Naive thymus-derived CD8-positive, alpha-beta T cell (primary cell): Measurements from ENCODE around the gene SP4. TPM values are rescaled to one million over a fixed set of nuclear protein-coding genes. Genes with fewer than 3 reads are reported as not detected.

Experiments used
- ATAC-seq, 2 donors: fragments of 150-1000 bp; cut with Tn5 transposase in 1 of 2; sonication (Bioruptor Pico), chemical (Tn5 transposase) in 1 of 2; 1 replicate in 1 of 2; 2 replicates in 1 of 2; pipeline ENCODE4 v1.10.0; 2021; ENCODE audit warnings: mild to moderate bottlenecking in 2 of 2, moderate library complexity in 2 of 2
- POLR2A ChIA-PET: fragments of 350-600 bp; sonication (Branson Sonifier 250); formaldehyde crosslinking; loops from one replicate; lab custom pipeline; 2021; ENCODE audit warnings: antibody characterized with exemption; lab: Charles Lee
- DNase-seq, 10 donors: peaks; one replicate each; pipeline versions ENCODE4 v3.0.0 to v3.0.0-alpha.2; 2020 to 2022
- H3K27ac Mint-ChIP-seq, 10 donors: one replicate each; pipeline ENCODE4 v1.8.0; 2020 to 2022; ENCODE audit warnings: mild to moderate bottlenecking in 10 of 10, mixed read lengths in 10 of 10, moderate library complexity in 4 of 10, inconsistent platforms in 1 of 10
- H3K27me3 Mint-ChIP-seq, 5 donors: one replicate each; pipeline ENCODE4 v1.8.0; 2021 to 2022; ENCODE audit warnings: mixed read lengths in 5 of 5
- H3K36me3 Mint-ChIP-seq, 3 donors: one replicate each; pipeline ENCODE4 v1.8.0; 2020 to 2022; ENCODE audit warnings: mixed read lengths in 3 of 3, mild to moderate bottlenecking in 2 of 3, inconsistent platforms in 1 of 3
- H3K4me1 Mint-ChIP-seq, 4 donors: one replicate each; pipeline ENCODE4 v1.8.0; 2021 to 2022; ENCODE audit warnings: mixed read lengths in 4 of 4
- H3K4me3 Mint-ChIP-seq, 10 donors: one replicate each; pipeline ENCODE4 v1.8.0; 2020 to 2022; ENCODE audit warnings: mild to moderate bottlenecking in 10 of 10, mixed read lengths in 10 of 10, moderate library complexity in 6 of 10, inconsistent platforms in 1 of 10
- H3K9me3 Mint-ChIP-seq, 9 donors: one replicate each; pipeline ENCODE4 v1.8.0; 2020 to 2022; ENCODE audit warnings: mixed read lengths in 9 of 9, mild to moderate bottlenecking in 3 of 9, inconsistent platforms in 1 of 9, moderate library complexity in 1 of 9
- polyA plus RNA-seq, 3 donors: library from polyadenylated mRNA; unstranded; fragments of 300-500 nt; fragmentation: Illumina TruSeq; gene quantifications; one replicate each; pipeline ENCODE4 v1.2.3, GENCODE V29; 2021
- total RNA-seq, 8 experiments: library from RNA in 2 of 8; stranded (reverse) in 2 of 8; gene quantifications; one replicate each; pipeline ENCODE4 v1.2.3 and lab custom pipeline; 2021 to 2026

Gene SP4
- total and polyA plus RNA-seq, 5 experiments from 2014 or later: 10.6 to 55.8 (median 14.7) TPM

- Mint-ChIP-seq H3K4me3 (no peak overlapping the region), H3K27me3 (peaks cover 0 to 2% (median 0%) of the 10 kb centered on the region in 5 donors), H3K36me3 (no peaks in the 10 kb centered on the region), H3K4me1 (peaks cover 0 to 9% (median 8%) of the 10 kb centered on the region in 4 donors), H3K27ac (no peak overlapping the region), H3K9me3 (no peaks in the 10 kb centered on the region)
- POLR2A ChIA-PET: interaction anchor here (1.1 kb wide), 1 partner anchor 10 kb away, joined by 3 read pairs; no protein-coding TSS in a partner anchor
- DNase-seq: no peak
- ATAC-seq: no peak
These were observed 5.1 kb upstream of the SP4 start for GRCh38 chr7:21422751-21423150.

DNA sequence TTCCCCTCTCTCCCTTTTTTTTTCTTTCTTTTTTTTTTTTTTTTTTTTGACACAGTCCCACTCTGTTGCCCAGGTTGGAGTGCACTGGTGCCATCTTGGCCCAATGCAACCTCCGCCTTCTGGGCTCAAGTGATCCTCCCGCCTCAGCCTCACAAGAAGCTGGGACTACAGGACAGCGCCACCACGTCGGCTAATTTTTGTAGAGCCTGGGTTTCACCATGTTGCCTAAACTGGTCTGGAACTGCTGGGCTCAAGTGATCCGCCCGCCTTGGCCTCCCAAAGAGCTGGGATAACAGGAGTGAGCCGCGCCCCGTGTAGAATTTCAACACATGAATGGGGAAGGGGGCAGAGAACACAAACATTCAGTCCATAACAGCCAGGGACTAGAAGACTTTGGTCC lies 2.6 kb upstream of the SP4 start:
- Mint-ChIP-seq H3K27ac (no peak overlapping the region), H3K9me3 (no peaks in the 10 kb centered on the region), H3K27me3 (no peaks in the 10 kb centered on the region), H3K36me3 (peaks cover 0 to 20% (median 9%) of the 10 kb centered on the region in 3 donors), H3K4me3 (no peak overlapping the region), H3K4me1 (peaks cover 22 to 29% (median 25%) of the 10 kb centered on the region in 4 donors)
- DNase-seq (peak in 1 of 10 donors; percentile 63), ATAC-seq (no peak)
- POLR2A ChIA-PET: no interaction called here

DNA sequence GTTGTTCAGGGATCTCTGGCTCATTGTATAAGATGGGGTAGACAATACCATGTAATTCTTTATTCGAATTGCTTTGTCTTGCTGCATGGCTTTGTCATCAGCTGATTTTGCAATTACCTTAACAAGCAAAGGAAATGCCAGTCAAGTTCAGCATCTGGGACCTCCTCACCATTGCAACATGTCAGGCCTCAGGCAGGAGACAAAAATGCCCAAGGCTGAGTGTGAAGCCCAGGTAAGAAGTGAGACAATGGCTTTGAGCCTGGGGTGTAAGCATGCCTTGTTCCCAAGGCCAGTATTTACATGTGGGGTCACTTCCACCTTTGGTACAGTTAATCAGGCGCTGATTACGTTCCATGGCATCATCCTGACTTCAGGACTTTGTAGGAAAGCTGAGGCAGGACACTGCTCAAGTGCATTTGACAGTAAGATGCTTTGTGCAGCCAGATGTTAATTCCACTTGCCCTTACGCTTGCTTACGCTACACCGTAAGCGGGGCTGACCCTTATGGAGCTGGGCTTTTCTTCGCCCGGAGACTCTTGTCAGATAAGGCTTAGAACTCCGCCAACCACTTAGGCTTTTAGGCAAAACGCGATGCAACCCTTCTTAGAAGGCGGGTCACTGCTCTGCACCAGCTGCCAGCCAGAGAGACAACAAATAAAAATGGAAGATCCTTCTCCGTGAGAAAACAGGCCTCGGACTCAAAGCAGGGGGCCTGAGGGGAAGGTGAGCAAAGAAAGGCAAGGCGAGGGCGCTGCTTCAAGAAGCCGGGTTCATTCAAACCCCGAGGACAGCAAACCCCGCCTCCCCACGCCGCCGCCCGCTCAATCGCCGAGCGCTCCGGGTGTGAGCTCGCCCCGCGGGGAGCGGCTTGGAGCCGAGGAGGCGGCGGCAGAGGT lies 1.3 kb upstream of the SP4 start:
- DNase-seq (peak in 2 of 10 donors; percentile 1 to 4), ATAC-seq (no peak)
- Mint-ChIP-seq H3K27me3 (no peaks in the 10 kb centered on the region), H3K4me3 (peak overlapping the region; percentile 90 to 100 (median 98)), H3K9me3 (no peaks in the 10 kb centered on the region), H3K36me3 (peaks cover 0 to 25% (median 9%) of the 10 kb centered on the region in 3 donors), H3K27ac (peak overlapping the region; percentile 80 to 99 (median 91)), H3K4me1 (peaks cover 24 to 42% (median 36%) of the 10 kb centered on the region in 4 donors)
- POLR2A ChIA-PET: interaction anchor here (0.8 to 2.1 kb wide), 8 partner anchors 15 to 541 kb away, joined by 3 to 14 read pairs (median 4); no protein-coding TSS in a partner anchor

DNA sequence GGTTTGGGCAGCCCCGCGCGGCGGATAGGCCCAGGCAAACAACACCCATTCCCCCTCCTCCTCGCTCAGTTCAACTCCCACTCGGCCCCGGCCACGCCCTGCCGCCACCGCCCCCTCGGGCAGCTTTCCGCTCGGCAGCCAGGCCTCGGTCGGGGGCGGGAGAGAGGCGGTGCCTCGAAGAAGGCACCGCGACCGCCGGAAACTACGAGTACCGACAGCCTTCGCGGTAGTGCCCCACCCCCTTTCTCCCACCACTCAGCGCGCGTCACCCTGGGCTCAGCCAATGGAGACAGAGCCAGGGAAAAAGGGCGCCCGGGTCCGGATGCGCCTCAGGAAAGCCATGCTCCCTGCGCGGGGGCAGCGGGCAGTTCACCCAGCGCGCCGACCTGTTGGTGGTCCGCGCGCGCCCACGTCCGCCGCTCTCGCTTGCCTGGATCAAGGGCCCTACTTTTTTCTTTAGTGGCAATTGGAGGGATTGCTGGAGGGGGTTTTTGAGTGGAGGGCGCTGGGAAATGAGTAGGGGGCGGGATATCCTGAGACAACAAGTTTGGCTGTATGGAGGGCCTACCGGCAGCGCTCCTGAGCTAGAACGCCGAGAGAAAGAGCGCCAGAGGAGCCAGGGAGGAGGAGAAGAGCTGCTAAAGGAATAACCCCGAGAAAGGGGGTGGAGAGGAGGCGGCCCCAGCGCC lies 557 bp upstream of the SP4 start:
- Mint-ChIP-seq H3K4me1 (peaks cover 25 to 49% (median 43%) of the 10 kb centered on the region in 4 donors), H3K27me3 (no peaks in the 10 kb centered on the region), H3K36me3 (peaks cover 0 to 28% (median 12%) of the 10 kb centered on the region in 3 donors), H3K4me3 (peak overlapping the region; percentile 96 to 100 (median 99)), H3K9me3 (no peaks in the 10 kb centered on the region), H3K27ac (peak overlapping the region; percentile 94 to 100 (median 99))
- DNase-seq (peak; percentile 96 to 100 (median 99)), ATAC-seq (peak; percentile 74 to 75)
- POLR2A ChIA-PET: interaction anchor here (0.5 to 2.1 kb wide), 15 partner anchors 10 to 1714 kb away, joined by 3 to 14 read pairs (median 4); partner anchors contain the start of gene TOMM7

- Mint-ChIP-seq H3K36me3 (peaks cover 0 to 37% (median 12%) of the 10 kb centered on the region in 3 donors), H3K27me3 (no peaks in the 10 kb centered on the region), H3K27ac (peak overlapping the region; percentile 91 to 99 (median 96)), H3K4me3 (peak overlapping the region; percentile 97 to 100 (median 99)), H3K9me3 (no peaks in the 10 kb centered on the region), H3K4me1 (peaks cover 31 to 62% (median 56%) of the 10 kb centered on the region in 4 donors)
- no peak for DNase-seq
- ATAC-seq: no peak
- POLR2A ChIA-PET: interaction anchor here (0.9 to 1.1 kb wide), 2 partner anchors 11 to 517 kb away, joined by 3 read pairs; partner anchors contain the start of gene CDCA7L
These were observed 717 bp downstream of the SP4 start for GRCh38 chr7:21428659-21428941.

GRCh38 chr7:21429021-21429420 lies 1.1 kb downstream of the SP4 start:
- Mint-ChIP-seq H3K4me3 (peak overlapping the region; percentile 97 to 100 (median 99)), H3K27ac (peak overlapping the region in 9 of 10 donors; percentile 16 to 99 (median 95)), H3K36me3 (peaks cover 0 to 40% (median 12%) of the 10 kb centered on the region in 3 donors), H3K27me3 (no peaks in the 10 kb centered on the region), H3K4me1 (peaks cover 31 to 66% (median 60%) of the 10 kb centered on the region in 4 donors), H3K9me3 (no peaks in the 10 kb centered on the region)
- POLR2A ChIA-PET: interaction anchor here (0.9 to 1.3 kb wide), 3 partner anchors 8 to 517 kb away, joined by 3 read pairs; partner anchors contain the start of gene CDCA7L
- no peak for ATAC-seq
- no peak for DNase-seq

GRCh38 chr7:21429786-21430574 lies 2.1 kb downstream of the SP4 start:
- DNase-seq (no peak), ATAC-seq (no peak)
- POLR2A ChIA-PET: interaction anchor here (0.9 to 1.3 kb wide), 2 partner anchors 9 to 15 kb away, joined by 3 read pairs; no protein-coding TSS in a partner anchor
- Mint-ChIP-seq H3K4me3 (peak overlapping the region; percentile 97 to 100 (median 99)), H3K36me3 (peaks cover 0 to 48% (median 16%) of the 10 kb centered on the region in 3 donors), H3K9me3 (no peaks in the 10 kb centered on the region), H3K27me3 (no peaks in the 10 kb centered on the region), H3K27ac (peak overlapping the region in 7 of 10 donors; percentile 26 to 99 (median 96)), H3K4me1 (peaks cover 34 to 75% (median 69%) of the 10 kb centered on the region in 4 donors)

DNA sequence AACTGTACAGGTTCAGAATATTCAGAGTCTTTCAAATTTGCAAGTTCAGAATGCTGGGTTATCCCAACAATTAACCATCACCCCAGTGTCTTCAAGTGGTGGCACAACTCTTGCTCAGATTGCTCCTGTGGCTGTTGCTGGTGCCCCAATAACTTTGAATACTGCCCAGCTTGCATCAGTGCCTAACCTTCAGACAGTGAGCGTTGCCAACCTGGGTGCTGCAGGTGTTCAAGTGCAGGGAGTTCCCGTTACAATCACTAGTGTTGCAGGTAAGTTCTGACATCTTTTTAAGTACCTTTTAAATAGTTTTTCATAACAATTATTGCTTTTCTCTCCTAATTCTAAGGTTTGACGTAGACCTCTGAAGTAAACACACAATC lies 2.7 kb downstream of the SP4 start:
- ATAC-seq (no peak), DNase-seq (no peak)
- peak overlapping the region in 4 of 10 donors; percentile 18 to 59 (median 45) for H3K27ac Mint-ChIP-seq
- peaks cover 34 to 79% (median 72%) of the 10 kb centered on the region in 4 donors for H3K4me1 Mint-ChIP-seq
- no peaks in the 10 kb centered on the region for H3K27me3 Mint-ChIP-seq
- H3K4me3 Mint-ChIP-seq: peak overlapping the region; percentile 97 to 100 (median 99)
- H3K9me3 Mint-ChIP-seq: no peaks in the 10 kb centered on the region
- peaks cover 0 to 50% (median 17%) of the 10 kb centered on the region in 3 donors for H3K36me3 Mint-ChIP-seq
- POLR2A ChIA-PET: no interaction called here

DNA sequence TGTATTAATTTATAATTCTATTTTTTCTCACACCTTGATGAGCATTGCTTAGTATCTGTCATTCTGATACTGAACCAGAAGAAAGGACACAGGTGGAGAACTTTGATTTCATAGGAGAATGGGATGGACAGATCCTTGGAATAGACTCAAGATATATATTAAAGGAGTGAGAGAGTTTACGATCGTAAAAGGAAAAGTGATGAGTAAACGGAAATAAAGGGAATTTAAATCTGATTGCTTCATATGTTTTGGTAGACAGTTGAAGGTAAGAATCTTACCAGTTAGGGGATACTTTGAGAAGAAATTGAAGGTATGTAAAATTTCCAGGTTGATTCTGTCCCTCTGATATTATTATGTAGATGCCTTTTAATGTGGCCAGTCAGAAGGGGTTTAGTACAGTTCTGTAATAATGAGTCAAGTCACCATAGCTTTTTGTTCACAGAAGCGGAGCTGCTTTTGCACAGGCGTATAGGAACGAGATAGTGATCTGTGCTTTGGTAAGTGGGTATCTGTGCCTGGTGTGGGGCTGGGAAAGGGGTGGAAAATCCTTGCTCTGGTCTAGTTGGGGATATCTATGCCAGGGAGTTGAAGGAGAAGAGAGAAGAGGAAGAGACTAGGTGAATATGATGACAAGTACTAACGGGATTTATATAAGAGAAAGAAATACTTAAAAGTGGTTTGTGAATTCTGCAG lies 15.4 kb downstream of the SP4 start:
- H3K36me3 Mint-ChIP-seq: peaks cover 15 to 67% (median 47%) of the 10 kb centered on the region in 3 donors
- H3K4me3 Mint-ChIP-seq: peak overlapping the region in 4 of 10 donors; percentile 1 to 8 (median 4)
- peak overlapping the region in 2 of 10 donors; percentile 2 to 5 for H3K27ac Mint-ChIP-seq
- POLR2A ChIA-PET: no interaction called here
- ATAC-seq (no peak), DNase-seq (no peak)
- H3K27me3 Mint-ChIP-seq: no peaks in the 10 kb centered on the region
- peaks cover 29 to 76% (median 66%) of the 10 kb centered on the region in 4 donors for H3K4me1 Mint-ChIP-seq
- H3K9me3 Mint-ChIP-seq: no peaks in the 10 kb centered on the region

DNA sequence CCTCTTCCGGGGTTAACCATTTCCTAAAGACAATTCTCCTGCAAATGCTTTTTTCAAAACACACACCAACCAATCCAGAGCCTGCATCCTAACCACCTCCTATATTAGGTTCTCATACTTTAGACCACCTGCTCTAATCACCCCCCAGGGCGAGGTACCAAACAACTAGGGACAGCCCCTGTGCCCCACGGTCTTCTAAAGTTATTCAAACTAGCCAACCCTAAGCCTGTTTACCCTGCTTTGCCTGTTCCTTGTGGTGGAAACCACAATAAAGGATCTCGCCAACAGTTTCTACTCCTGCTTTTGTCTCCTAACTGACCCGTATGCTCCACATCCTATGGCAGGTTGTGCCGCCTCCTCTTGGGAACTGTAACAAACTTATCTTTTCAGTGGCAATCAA lies 21.1 kb downstream of the SP4 start:
- ATAC-seq (peak in 1 of 2 donors; percentile 35), DNase-seq (no peak)
- Mint-ChIP-seq H3K27me3 (no peaks in the 10 kb centered on the region), H3K4me3 (peak overlapping the region in 2 of 10 donors; percentile 3 to 39), H3K27ac (peak overlapping the region in 2 of 10 donors; percentile 17 to 43), H3K9me3 (peaks cover 0 to 18% (median 8%) of the 10 kb centered on the region in 9 donors), H3K4me1 (peaks cover 29 to 65% (median 52%) of the 10 kb centered on the region in 4 donors), H3K36me3 (peaks cover 31 to 57% (median 47%) of the 10 kb centered on the region in 3 donors)
- POLR2A ChIA-PET: no interaction called here

- H3K4me1 Mint-ChIP-seq: peaks cover 27 to 57% (median 46%) of the 10 kb centered on the region in 4 donors
- no peak overlapping the region for H3K27ac Mint-ChIP-seq
- no peaks in the 10 kb centered on the region for H3K27me3 Mint-ChIP-seq
- ATAC-seq (no peak), DNase-seq (no peak)
- no peak overlapping the region for H3K4me3 Mint-ChIP-seq
- POLR2A ChIA-PET: no interaction called here
- peaks cover 38 to 57% (median 46%) of the 10 kb centered on the region in 3 donors for H3K36me3 Mint-ChIP-seq
- H3K9me3 Mint-ChIP-seq: peaks cover 0 to 20% (median 11%) of the 10 kb centered on the region in 9 donors
These were observed 22.2 kb downstream of the SP4 start for GRCh38 chr7:21450076-21450475.
